Thoracic aorta (tissue), 2 donors: Measurements from ENCODE around the gene CABLES1. TPM values are rescaled to one million over a fixed set of nuclear protein-coding genes. Genes with fewer than 3 reads are reported as not detected.

Experiments used
- ATAC-seq: fragments of 150-250 bp; one replicate; pipeline ENCODE4 v1.8.0; 2017; ENCODE audit warnings: low read depth; ENCODE audit not compliant: insufficient number of reproducible peaks, low FRiP score
- DNase-seq: peaks from one replicate; pipeline ENCODE4 v3.0.0-alpha.2; 2020; ENCODE audit warnings: low spot score
- H3K27ac ChIP-seq, 2 donors: fragments of 200-600 bp; sonication (generic); 1 replicate in 1 of 2; 2 replicates in 1 of 2; pipeline ENCODE4 v1.5.1; 2016; ENCODE audit warnings: mild to moderate bottlenecking in 2 of 2, moderate library complexity in 2 of 2
- H3K27me3 ChIP-seq: fragments of 200-600 bp; sonication (generic); replicated peaks from 2 replicates; pipeline ENCODE4 v1.6.0; 2016; ENCODE audit warnings: mild to moderate bottlenecking; ENCODE audit not compliant: insufficient read depth
- H3K36me3 ChIP-seq: fragments of 200-600 bp; sonication (generic); one replicate; pipeline ENCODE4 v1.5.1; 2016
- H3K4me1 ChIP-seq, 2 donors: fragments of 200-600 bp; sonication (generic); 1 replicate in 1 of 2; 2 replicates in 1 of 2; pipeline versions ENCODE4 v1.5.1 to v1.6.0; 2016; ENCODE audit warnings: low read depth in 2 of 2, mild to moderate bottlenecking in 1 of 2; ENCODE audit not compliant: control insufficient read depth in 1 of 2
- H3K4me3 ChIP-seq: fragments of 200-600 bp; sonication (generic); 2 replicates; pipeline ENCODE4 v1.5.1; 2016; ENCODE audit warnings: mild to moderate bottlenecking
- H3K9me3 ChIP-seq: fragments of 200-600 bp; sonication (generic); 2 replicates; pipeline ENCODE4 v1.5.1; 2016
- CTCF ChIP-seq: fragments of 200-600 bp; sonication (generic); IDR thresholded peaks from one replicate; pipeline ENCODE4 v1.5.1; 2019; ENCODE audit warnings: antibody characterized with exemption
- total RNA-seq, 2 donors: library from RNA; depleted of rRNA; stranded (reverse); fragments of >200 nt; gene quantifications; one replicate each; pipeline versions ENCODE4 v1.1.0 to v1.2.3, GENCODE V29; 2016

CABLES1 gene
- total RNA-seq, 2 donors from 2014 or later, result 25.7 to 28.7 TPM

- DNase-seq, result no peak
- H3K36me3 ChIP-seq, result peaks cover 26% of the 10 kb centered on the region
- peaks cover 18 to 19% of the 10 kb centered on the region in 2 donors for H3K4me1 ChIP-seq
- no peaks in the 10 kb centered on the region for H3K9me3 ChIP-seq
- H3K27ac ChIP-seq, result no peak overlapping the region
- no peak overlapping the region for H3K4me3 ChIP-seq
- TF ChIP-seq CTCF, result no peak
- H3K27me3 ChIP-seq, result no peaks in the 10 kb centered on the region
- no peak for ATAC-seq
Observed at GRCh38 chr18:23253630-23254029, 118.3 kb downstream of the CABLES1 start.

DNA sequence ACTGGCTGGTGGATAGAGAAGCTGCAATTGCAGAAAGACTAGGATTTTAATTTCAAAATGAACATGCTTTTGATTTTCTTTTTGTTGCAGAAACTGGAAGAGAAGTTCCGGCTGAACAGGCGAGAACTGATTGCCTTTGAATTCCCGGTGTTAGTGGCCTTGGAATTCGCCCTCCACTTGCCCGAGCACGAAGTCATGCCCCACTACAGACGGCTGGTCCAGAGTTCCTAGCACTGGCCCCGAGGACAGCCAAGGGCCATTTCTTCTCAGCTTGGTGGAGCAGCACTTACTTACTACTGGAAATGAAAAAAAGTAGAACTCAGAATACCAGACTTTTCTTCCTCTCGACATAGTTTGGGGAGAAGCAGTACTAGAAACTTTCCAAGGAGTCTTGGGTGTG lies 121.9 kb downstream of the CABLES1 start:
- Histone ChIP-seq H3K4me1 (peaks cover 24 to 27% of the 10 kb centered on the region in 2 donors), H3K4me3 (no peak overlapping the region), H3K27me3 (no peaks in the 10 kb centered on the region), H3K36me3 (peaks cover 19% of the 10 kb centered on the region), H3K9me3 (no peaks in the 10 kb centered on the region), H3K27ac (peak overlapping the region; percentile 8 to 92)
- ATAC-seq (no peak), DNase-seq (no peak)
- TF ChIP-seq CTCF, result no peak

DNA sequence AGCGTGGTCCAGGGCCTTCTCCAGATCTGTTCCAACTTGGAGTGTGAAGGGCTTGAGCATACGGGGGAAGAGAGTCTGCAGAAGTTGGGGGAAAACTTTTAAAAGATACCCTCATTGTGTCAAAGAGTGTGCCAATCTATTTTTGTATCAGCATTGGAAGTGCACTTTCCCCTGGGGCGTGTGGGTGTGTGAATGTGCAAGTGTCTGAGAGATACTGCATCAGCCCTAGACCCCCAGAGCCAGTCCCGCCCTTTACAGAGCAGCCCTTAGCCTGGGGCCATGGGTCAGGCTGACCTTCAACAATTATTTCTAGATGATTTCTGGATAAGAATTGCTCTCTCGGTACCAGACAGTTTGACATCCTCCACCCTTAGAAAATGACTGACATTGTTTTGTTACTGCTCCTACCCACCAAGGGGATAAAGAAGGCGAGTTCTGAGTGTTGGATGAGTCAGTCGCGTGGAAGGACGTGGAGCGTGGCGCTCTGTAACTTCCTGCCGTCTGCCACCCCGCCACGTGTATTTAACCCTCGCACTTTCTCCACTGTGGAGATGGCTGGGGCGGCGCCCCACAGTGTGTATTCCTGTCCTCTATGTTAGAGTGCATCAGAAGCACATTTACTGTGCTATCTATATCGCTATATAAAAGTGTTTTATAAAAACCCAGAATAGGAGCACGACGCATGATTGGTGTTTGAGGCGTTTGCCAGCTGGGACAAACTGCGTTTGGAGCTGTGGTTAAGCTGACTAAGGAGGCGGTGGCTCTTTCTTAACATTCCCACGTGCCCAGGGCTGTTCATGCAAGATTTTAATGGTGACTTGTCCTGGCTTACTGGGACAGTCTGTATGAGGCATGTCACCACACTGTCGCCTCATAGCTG lies 122.6 kb downstream of the CABLES1 start:
- TF ChIP-seq CTCF, result no peak
- no peak for ATAC-seq

GRCh38 chr18:23258566-23259469 lies 123.5 kb downstream of the CABLES1 start:
- peak overlapping the region; percentile 92 to 95 for H3K27ac ChIP-seq
- no peaks in the 10 kb centered on the region for H3K27me3 ChIP-seq
- DNase-seq (no peak), ATAC-seq (no peak)
- peaks cover 8% of the 10 kb centered on the region for H3K36me3 ChIP-seq
- no peaks in the 10 kb centered on the region for H3K9me3 ChIP-seq
- H3K4me1 ChIP-seq, result peaks cover 24 to 27% of the 10 kb centered on the region in 2 donors
- no peak for TF ChIP-seq CTCF
- H3K4me3 ChIP-seq, result no peak overlapping the region

More for the DNA sequence above, 122.6 kb downstream of the CABLES1 start:
- no peaks in the 10 kb centered on the region for H3K9me3 ChIP-seq
- no peak overlapping the region for H3K4me3 ChIP-seq
- H3K4me1 ChIP-seq, result peaks cover 24 to 27% of the 10 kb centered on the region in 2 donors
- peaks cover 16% of the 10 kb centered on the region for H3K36me3 ChIP-seq
- DNase-seq, result peak; percentile 21
- H3K27ac ChIP-seq, result peak overlapping the region; percentile 30 to 92
- H3K27me3 ChIP-seq, result no peaks in the 10 kb centered on the region
